Frontal cortex (tissue), 4 donors: ENCODE results near the gene CC2D1A. TPM values are rescaled to one million over a fixed set of nuclear protein-coding genes. Genes with fewer than 3 reads are reported as not detected.
"Not testable (repeated sequence)": the region's sequence is repeated elsewhere in the genome, so short reads cannot be mapped to it uniquely, and the experiment has no call there.

Experiments
- DNase-seq, 2 donors: peaks; one replicate each; pipeline ENCODE4 v3.0.0; 2012; ENCODE audit warnings: low spot score in 2 of 2
- FAIRE-seq: peaks from 2 replicates; lab custom pipeline; 2012; peaks lifted over from hg19 to GRCh38; lab: Jason Lieb, UNC
- total RNA-seq: library from RNA; depleted of rRNA; stranded (reverse); fragments of >200 nt; gene quantifications from one replicate; pipeline ENCODE4 v1.2.3, GENCODE V29; 2014
- donor health status: control.
- donor health status: control.
- donor health status: control.

Gene CC2D1A
- total RNA-seq, 1 donor from 2014 or later, result 10.2 TPM

DNA sequence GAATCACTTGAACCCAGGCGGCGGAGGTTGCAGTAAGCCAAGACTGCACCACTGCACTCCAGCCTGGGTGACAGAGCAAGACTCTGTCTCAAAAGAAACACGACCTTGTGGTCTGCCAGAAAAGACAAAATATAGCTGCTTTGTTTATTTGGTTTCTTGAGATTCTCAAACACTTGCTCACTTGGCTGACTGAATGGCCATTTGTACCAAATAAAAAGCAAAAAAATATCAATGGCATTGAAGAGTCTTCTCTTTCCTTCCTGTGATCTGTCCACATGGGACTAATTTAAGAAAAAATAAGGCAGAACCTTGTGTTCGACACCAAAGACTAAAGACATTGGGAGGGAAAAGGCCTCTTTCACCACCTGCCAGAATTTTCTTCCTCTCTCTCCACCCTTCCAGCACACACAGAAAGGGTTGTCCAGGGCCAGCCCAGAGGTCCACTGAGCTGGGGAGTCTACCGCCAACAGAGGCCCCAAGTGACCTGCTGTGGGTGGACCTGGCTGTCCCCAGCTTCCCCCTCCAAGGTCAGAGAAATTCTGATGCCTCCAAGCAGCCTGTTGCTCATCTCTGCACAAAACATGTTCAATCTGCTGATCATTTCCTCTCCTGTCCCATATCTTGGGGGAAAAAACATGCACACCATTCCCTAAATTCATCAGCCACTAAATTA is 6.0 kb upstream of the CC2D1A start:
- no peak for DNase-seq
- FAIRE-seq, result no peak

DNA sequence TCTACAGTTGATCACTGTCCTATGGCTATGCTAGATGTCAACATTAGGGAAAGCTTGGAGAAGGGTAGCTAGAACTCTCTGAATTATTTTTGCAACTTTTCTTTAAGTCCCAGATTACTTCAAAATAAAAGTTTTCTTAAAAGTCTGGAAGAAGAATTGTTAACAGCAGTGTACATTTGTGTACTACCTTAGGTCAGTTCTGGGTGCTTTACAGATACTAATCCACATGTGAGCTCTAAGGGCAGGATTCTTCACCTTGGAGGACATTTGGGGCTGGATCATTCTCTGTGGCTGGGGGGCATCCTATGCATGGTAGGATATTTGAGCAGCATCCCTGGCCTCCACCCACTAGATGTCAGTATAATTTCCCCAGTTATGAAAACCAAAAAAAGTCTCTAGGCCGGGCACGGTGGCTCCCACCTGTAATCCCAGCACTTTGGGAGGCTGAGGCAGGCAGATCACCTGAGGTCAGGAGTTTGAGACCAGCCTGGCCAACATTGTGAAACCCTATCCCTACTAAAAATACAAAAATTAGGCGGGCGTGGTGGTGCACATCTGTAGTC is 2.9 kb upstream of the CC2D1A start:
- FAIRE-seq, result no peak

DNA sequence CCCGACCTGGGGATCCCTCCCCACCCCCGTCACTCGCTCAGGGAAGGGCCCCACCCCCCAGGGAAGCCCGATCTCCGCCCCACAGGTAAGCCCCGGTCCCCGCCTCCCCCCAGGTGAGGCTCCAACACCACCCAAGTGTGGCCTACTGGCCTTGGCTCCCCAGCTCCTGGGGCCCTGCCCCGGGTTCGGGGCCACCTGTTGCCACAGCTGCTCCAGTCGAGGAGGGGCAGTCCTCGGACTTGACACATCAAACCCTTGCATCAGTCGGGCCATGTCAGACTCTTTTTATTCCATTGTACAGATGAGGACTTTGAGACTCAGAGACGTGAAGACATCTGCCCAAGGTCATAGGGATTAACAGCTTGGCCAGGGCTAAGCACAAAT is 512 bp downstream of the CC2D1A start:
- FAIRE-seq, result no peak
- DNase-seq, result no peak

More for the DNA sequence above, 2.9 kb upstream of the CC2D1A start:
- DNase-seq, result no peak

DNA sequence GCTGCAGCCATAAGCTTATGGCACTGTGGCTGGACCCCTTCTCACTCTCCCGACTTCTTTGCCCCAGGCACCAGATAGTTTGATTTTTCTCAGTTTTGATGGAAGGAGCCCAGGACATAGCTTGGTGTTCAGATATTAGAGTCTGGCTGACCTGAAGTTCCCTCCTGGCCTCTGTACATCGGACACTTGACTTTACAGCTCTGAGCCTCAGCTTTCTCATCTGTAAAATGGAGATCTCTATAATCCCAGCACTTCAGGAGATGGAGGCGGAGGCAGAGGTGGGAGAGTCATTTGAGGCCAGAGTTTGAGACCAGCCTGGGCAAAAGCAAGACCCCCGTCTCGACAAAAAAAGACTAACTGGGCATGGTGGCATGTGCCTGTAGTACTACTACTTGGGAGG is 909 bp downstream of the CC2D1A start:
- FAIRE-seq (no peak), DNase-seq (no peak)

DNA sequence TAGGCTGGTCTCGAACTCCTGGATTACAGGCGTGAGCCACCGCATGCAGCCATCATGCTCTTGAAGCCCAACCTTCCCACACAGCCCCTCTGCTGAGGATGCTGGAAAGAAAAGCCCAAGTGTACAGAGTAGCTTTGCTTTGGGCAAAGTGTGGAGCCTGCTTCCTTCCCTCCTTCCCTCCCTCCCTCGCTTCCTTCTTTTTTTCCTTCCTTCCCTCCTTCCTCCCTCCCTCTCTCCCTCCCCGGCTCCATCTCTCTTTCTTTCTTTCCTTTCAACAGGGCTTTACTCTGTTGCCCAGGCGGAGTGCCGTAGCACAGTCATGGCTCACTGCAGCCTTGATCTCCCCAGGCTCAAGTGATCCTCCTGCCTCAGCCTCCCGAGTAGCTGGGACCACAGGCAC is 2.7 kb downstream of the CC2D1A start:
- no peak for FAIRE-seq
- DNase-seq, result no peak

DNA sequence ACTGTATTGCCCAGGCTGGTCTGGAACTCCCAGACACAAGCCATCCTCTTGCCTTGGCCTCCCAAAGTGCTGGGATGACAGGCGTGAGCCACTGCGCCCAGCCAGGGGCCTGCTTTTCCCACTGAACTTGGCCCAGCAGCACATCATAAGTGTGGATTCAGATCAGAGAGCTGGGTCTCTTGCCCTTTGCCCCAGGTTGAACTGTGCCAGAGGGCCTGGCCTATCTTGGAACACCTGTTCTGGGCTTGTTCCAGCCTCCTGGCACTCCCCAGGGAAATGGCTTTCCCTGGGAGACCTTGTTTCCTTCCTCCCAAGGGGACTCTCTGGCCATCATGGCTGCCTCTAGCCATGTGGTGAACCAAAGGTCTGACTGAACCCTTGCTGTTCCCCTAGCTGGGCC is 3.4 kb downstream of the CC2D1A start:
- DNase-seq, result no peak
- FAIRE-seq, result no peak

DNA sequence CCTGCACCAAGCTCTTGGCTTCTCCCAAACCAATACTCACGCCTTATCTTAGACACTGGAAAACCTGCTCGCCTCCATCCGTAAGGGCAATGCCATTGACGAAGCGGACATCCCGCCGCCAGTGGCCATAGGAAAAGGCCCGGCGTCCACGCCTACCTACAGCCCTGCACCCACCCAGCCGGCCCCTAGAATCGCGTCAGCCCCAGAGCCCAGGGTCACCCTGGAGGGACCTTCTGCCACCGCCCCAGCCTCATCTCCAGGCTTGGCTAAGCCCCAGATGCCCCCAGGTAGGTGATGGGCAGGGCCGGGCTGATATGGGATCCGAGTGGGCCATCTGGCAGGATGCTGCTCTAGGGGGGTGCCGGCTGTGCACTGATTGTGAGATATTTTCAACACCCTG is 7.4 kb downstream of the CC2D1A start:
- FAIRE-seq, result no peak
- no peak for DNase-seq

DNA sequence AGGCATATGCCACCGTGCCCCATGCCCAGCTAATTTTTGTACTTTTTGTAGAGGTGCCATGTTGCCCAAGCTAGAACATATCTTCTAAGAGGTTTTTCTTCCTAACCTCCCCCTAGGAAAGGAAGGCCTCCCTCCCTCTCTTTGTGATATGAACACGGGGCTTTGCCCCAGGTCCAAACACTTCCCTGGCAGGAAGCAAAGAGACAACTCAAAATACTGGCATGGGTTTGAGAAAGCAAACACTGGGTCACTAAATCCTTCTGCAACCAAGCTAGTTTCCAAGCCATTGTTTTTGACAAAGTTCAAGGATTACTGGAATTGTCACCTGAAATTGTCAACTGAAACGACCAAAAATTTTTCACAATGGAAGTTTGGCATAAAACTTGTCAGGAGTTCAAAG is 8.8 kb downstream of the CC2D1A start:
- DNase-seq (no peak), FAIRE-seq (no peak)

DNA sequence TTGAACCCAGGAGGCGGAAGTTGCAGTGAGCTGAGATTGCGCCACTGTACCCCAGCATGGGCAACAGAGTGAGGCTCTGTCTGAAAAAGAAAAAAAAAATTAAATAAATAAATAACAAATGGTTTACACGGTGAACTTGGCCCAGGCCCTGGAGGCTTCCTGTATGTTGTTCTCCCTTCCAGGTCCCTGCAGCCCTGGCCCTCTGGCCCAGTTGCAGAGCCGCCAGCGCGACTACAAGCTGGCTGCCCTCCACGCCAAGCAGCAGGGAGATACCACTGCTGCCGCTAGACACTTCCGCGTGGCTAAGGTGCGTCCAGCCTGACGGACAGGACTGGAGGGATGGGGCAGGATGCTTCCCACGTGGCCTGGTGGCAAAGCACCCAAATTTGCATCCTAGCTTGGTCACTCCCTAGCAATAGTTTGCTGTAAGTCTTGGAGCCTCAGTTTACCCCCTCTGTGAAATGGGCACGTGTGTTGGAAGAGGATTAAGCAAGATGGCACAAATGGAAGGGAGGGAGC is 11.9 kb downstream of the CC2D1A start:
- FAIRE-seq, result no peak
- no peak for DNase-seq

DNA sequence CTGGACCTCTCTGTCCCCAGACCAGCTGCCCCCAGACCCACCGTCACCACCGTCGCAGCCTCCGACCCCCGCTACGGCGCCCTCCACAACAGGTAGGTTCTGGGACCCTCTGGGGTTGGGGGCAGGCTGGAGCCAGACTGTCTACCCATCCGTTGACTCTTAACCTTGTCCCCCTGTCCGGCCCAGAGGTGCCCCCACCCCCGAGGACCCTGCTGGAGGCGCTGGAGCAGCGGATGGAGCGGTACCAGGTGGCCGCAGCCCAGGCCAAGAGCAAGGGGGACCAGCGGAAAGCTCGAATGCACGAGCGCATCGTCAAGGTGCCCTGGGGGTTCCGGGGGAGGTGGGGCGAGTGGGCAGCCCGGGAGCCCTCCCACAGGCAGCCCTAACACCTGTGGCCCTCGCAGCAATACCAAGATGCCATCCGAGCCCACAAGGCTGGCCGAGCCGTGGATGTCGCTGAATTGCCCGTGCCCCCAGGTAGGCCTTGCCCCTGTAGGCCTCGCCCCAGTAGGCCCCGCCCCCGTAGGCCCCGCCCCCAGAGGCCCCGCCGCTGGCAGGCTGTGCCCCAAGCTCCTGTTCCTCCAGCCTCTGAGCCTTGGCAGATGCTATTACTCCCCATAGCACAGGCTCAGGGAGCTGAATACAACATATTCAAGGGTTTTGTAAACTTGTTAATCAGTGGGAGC is 12.9 kb downstream of the CC2D1A start:
- DNase-seq (no peak), FAIRE-seq (no peak)

DNA sequence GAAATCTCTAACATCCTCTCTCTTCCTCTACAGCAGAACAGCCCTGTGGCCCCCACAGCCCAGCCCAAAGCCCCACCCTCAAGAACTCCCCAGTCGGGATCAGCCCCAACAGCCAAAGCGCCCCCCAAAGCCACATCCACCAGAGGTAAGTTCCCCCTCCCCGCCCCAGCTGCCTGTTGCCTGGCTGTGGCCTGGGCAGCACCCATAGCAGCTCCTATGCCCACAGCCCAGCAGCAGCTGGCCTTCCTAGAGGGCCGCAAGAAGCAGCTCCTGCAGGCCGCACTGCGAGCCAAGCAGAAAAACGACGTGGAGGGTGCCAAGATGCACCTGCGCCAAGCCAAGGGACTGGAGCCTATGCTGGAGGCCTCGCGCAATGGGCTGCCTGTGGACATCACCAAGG is 14.5 kb downstream of the CC2D1A start:
- FAIRE-seq, result no peak
- no peak for DNase-seq

DNA sequence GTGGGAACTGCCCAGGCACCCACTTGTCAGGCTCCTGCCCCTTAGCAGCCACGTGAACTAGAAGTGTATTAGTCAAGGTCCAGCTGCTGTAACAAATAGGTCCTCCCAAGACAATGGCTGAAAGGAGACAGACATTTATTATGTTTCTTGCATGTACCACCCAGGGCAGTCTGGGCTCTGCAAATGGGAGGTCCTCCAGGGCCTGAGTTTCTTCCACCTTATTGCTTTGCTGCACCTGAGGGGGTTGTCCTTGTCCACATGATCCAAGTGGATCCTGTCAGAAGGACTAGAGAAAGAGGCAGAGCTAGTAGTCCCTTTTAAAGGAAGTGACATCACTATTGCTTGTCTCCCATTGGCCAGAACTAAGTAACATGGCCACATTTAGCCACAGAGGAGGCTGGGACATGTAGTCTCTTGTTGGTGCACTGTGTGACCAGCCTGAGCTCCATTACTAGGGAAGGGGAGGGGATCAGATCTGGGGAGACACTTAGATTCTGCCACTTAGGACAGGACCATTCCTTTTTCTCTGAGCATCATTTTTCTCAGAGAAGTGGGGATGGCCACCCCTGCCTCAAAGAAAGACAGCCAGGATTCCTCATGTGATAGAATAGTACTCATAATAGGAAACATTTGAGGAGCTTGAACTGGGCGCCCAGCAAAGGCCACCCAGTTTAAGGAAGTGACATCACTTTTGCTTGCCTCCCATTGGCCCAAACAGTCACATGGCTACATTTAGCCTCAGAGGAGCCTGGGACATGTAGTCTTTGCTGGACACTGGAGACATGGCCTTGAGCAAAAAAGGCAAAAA is 15.1 kb downstream of the CC2D1A start:
- FAIRE-seq (no peak), DNase-seq (no peak)

DNA sequence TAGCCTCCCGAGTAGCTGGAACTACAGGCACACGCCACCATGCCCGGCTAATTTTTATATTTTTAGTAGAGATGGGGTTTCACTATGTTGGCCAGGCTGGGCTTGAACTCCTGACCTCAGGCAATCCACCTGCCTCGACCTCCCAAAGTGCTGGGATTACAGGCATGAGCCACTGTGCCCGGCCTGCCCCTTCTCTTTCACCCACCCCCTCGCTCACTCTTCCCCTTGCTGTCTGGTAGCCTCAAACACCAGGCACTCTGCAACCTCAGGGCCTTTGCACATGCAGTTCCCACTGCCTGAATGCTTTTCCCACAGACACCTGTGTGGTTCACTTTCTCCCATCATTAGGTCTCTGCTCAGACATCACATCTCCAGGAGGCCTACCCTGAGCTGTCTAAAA is 16.1 kb downstream of the CC2D1A start:
- not testable (repeated sequence) for DNase-seq, FAIRE-seq

DNA sequence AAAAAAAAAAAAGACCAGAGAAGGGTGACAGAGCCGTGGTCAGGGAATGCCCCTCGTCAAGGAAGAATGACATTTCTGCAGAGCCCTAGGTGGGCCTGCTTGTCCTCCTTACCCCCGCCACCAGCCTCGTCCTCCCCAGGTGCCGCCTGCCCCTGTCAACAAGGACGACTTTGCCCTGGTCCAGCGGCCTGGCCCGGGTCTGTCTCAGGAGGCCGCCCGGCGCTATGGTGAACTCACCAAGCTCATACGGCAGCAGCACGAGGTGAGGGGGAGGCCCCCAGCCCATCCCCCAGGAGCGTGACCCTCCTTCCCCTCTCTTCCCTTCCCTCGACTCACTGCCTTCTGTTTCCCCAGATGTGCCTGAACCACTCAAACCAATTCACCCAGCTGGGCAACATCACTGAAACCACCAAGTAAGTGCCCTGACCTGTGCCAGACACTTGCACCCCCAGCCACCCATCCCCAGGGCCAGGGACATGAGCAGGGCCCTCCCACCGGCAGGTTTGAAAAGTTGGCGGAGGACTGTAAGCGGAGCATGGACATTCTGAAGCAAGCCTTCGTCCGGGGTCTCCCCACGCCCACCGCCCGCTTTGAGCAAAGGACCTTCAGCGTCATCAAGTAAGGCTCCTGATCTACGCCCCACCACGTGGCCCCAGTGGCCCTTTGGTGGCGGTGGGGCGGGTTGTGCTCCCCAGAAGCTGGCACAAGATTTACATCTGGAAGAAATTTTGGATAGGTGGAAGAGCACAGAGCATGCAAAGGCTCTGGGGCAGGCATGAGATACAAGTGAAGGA is 17.4 kb downstream of the CC2D1A start:
- FAIRE-seq (no peak), DNase-seq (no peak)

DNA sequence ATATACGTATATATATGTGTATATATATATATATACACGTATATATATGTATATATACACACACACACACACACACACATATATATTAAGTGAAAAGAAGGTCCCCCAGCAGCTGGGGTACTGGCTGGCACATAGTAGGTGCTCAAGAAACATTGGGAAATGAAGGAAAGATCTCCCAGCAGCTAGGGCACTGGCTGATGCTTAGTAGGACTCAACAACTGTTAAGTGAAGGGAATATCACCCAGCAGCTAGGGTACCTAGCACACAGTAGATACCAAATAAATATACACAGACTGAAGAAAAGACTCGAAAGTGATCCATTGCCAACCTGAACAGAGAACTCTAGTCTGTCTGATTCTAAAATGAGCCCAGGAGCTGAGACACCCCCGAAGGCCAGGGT is 20.0 kb downstream of the CC2D1A start:
- no peak for FAIRE-seq
- DNase-seq, result no peak

DNA sequence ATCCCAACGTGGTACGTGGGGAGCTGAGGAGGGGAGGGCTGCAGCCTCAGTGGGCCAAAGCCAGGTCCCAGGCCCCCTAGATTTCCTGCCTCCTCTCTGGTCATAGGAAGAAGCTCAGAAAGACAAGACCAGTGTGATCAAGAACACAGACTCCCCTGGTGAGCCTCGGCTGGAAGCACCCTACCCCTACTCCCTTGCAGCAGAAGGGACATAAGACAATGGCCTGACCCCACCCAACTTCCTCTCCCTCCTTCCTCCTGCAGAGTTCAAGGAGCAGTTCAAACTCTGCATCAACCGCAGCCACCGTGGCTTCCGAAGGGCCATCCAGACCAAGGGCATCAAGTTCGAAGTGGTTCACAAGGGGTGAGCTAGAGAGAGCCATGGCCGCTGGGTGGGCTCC is 20.7 kb downstream of the CC2D1A start:
- DNase-seq, result no peak
- no peak for FAIRE-seq

DNA sequence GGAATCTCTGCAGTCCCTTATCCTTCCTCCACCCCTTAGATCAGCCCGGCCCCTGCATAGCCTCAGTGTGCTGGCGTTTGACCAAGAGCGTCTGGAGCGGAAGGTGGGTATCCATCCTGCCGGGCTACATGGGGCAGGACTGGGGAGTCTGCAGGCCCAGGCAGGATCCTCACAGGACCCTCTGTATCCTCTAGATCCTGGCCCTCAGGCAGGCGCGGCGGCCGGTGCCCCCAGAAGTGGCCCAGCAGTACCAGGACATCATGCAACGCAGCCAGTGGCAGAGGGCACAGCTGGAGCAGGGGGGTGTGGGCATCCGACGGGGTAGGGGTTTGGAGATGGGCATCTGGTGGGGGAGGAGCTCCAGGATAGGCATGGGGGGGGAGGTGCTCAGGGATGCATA is 23.3 kb downstream of the CC2D1A start:
- no peak for DNase-seq
- no peak for FAIRE-seq

DNA sequence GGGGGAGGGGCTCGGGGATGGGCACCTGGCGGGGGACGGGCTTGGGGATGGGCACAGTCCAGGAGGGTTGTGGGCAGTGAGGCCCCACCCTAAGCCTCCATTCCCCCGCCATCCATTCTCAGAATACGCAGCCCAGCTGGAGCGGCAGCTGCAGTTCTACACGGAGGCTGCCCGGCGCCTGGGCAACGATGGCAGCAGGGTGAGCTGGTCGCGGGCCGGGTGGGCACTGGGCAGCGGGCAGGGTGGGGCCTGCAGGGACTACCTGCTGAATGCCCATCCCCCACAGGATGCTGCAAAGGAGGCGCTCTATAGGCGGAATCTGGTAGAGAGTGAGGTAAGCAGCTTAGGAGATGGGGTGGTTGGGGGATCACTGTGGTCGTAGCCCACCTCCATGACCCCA is 24.0 kb downstream of the CC2D1A start:
- FAIRE-seq, result no peak

DNA sequence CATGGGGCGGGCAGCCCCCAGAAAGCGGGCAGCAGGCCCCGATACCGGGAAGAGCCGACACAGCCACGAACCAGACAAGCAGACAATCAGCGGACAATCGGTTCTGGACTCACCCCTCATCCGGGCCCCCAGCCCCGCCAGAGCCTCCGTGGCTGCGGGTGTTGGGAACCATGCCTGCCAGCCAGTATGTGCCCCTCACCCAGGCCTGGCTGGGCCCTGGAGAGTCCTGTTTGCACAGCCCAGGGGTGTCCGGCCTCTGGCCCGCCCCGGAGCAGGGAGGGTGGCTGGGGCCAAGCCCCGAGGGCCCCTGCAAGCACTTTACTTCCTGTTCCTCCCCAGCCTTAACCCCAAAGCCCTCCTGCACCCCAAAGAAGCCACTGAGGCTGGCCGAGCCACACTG is 24.4 kb downstream of the CC2D1A start:
- DNase-seq (no peak), FAIRE-seq (no peak)

More for the DNA sequence above, 24.0 kb downstream of the CC2D1A start:
- no peak for DNase-seq
